Stimulated activated CD4-positive, alpha-beta T cell treated with anti-CD3 and anti-CD28 coated beads, TNF-alpha, amount 100 ng/mL, for 1 hour (primary cell): Measurements from ENCODE around the gene PLIN4.
"Not testable (repeated sequence)": the region's sequence is repeated elsewhere in the genome, so short reads cannot be mapped to it uniquely, and the experiment has no call there.

ENCODE experiments used
- DNase-seq, 3 donors: peaks; one replicate each; pipeline ENCODE4 v3.0.0-alpha.2; 2020; ENCODE audit warnings: low read depth in 3 of 3, low spot score in 1 of 3

PLIN4 gene

GRCh38 chr19:4518345-4519171 lies at the start of gene PLIN4:
TSS of gene PLIN4 (minus strand) at chr19:4518486. CDS start at chr19:4518272, 214 bp downstream.
- DNase-seq = no peak

- DNase-seq = peak in 2 of 3 donors; percentile 24 to 54
These were observed 49.3 kb upstream of the PLIN4 start for GRCh38 chr19:4567584-4568071.

- DNase-seq = no peak
These were observed 48.2 kb upstream of the PLIN4 start for GRCh38 chr19:4566402-4567051.

GRCh38 chr19:4563562-4563961 lies 45.3 kb upstream of the PLIN4 start:
- DNase-seq = not testable (repeated sequence)

- not testable (repeated sequence) for DNase-seq
These were observed 43.8 kb upstream of the PLIN4 start for GRCh38 chr19:4562085-4562484.

- DNase-seq = no peak
These were observed 41.3 kb upstream of the PLIN4 start, which contains the start of gene SEMA6B for GRCh38 chr19:4559569-4559968. TSS of gene SEMA6B (minus strand) at chr19:4559684. CDS start at chr19:4558457, 1,227 bp downstream.

GRCh38 chr19:4557971-4558941 lies 40.0 kb upstream of the PLIN4 start:
- DNase-seq = peak in 1 of 3 donors; percentile 27

GRCh38 chr19:4557144-4557970 lies 39.1 kb upstream of the PLIN4 start:
- no peak for DNase-seq

GRCh38 chr19:4556597-4557127 lies 38.4 kb upstream of the PLIN4 start:
- no peak for DNase-seq

- no peak for DNase-seq
These were observed 37.6 kb upstream of the PLIN4 start for GRCh38 chr19:4555657-4556561.

GRCh38 chr19:4554717-4555116 lies 36.4 kb upstream of the PLIN4 start:
- no peak for DNase-seq

- DNase-seq = no peak
These were observed 35.5 kb upstream of the PLIN4 start for GRCh38 chr19:4553775-4554174.

GRCh38 chr19:4553092-4553695 lies 34.9 kb upstream of the PLIN4 start:
- no peak for DNase-seq

GRCh38 chr19:4552525-4552819 lies 34.2 kb upstream of the PLIN4 start:
- DNase-seq = no peak

- DNase-seq = no peak
These were observed 32.3 kb upstream of the PLIN4 start for GRCh38 chr19:4550479-4551050.

- no peak for DNase-seq
These were observed 31.7 kb upstream of the PLIN4 start for GRCh38 chr19:4550018-4550417.

GRCh38 chr19:4548238-4548584 lies 29.9 kb upstream of the PLIN4 start:
- no peak for DNase-seq
